OCI-LY1 (cell line): ENCODE results near the gene NHLRC4.

Source experiments
- CTCF ChIP-seq: fragments of 200-600 bp; sonication (generic), shearing (Covaris generic); IDR thresholded peaks from 2 replicates; pipeline ENCODE4 v1.5.1; 2017; ENCODE audit warnings: mild to moderate bottlenecking, antibody characterized with exemption, low read length, moderate library complexity, mixed read lengths
- EZH2 ChIP-seq: fragments of 200-600 bp; sonication (generic), shearing (Covaris generic); IDR thresholded peaks from 2 replicates; pipeline ENCODE4 v1.8.0; 2017; ENCODE audit warnings: borderline replicate concordance, mixed run types, mild to moderate bottlenecking, antibody characterized with exemption, low read length, moderate library complexity, mixed read lengths

GRCh38 chr16:582218-582613 lies 15.4 kb downstream of the NHLRC4 start:
- TF ChIP-seq CTCF (no peak), EZH2 (no peak)
